GM12878 (cell line): ENCODE results near the gene CLEC16A. TPM values are rescaled to one million over a fixed set of nuclear protein-coding genes. Genes with fewer than 3 reads are reported as not detected.

Experiments used
- ATF7 ChIP-seq: fragments of 450-650 bp; IDR thresholded peaks from 2 replicates; pipeline ENCODE4 v1.6.1; 2016; ENCODE audit warnings: low read depth, mild to moderate bottlenecking
- EED ChIP-seq: sonication (generic); IDR thresholded peaks from 2 replicates; pipeline ENCODE4 v1.6.1; 2016; ENCODE audit warnings: antibody characterized with exemption, low read depth
- ETV6 ChIP-seq, 2 experiments: fragments of 450-650 bp in 1 of 2; IDR thresholded peaks in 1 of 2; conservative IDR thresholded peaks in 1 of 2; 2 replicates each; pipeline ENCODE4 v1.6.1; 2014; ENCODE audit warnings: antibody characterized with exemption in 1 of 2, borderline replicate concordance in 1 of 2, low read depth in 1 of 2, mild to moderate bottlenecking in 1 of 2, moderate library complexity in 1 of 2
- HDGF ChIP-seq: fragments of 450-650 bp; IDR thresholded peaks from 2 replicates; pipeline ENCODE4 v1.6.1; 2016; ENCODE audit warnings: antibody characterized with exemption
- IKZF1 ChIP-seq: fragments of 450-650 bp; conservative IDR thresholded peaks from 2 replicates; pipeline ENCODE4 v1.6.1; 2017; ENCODE audit warnings: antibody characterized with exemption, mild to moderate bottlenecking
- NFIC ChIP-seq: IDR thresholded peaks from 2 replicates; pipeline ENCODE4 v1.6.1; 2012; ENCODE audit warnings: low read depth, mild to moderate bottlenecking, inconsistent platforms, low read length, moderate library complexity
- PAX5 ChIP-seq: IDR thresholded peaks from 2 replicates; pipeline ENCODE4 v1.6.1; 2011; ENCODE audit warnings: low read depth, low read length, borderline replicate concordance
- polyA plus RNA-seq, 11 experiments: library from polyadenylated mRNA; depleted of rRNA in 4 of 11; unstranded in 6 of 11; stranded (reverse) in 5 of 11; fragments of >200 nt; fragmentation: Nextera tagmentation in 4 of 11; fragmentation: Illumina TruSeq in 1 of 11; extraction: Ambion mirVana in 4 of 11; extraction: Trizol in 1 of 11; gene quantifications; 1 replicate in 1 of 11; 2 replicates in 10 of 11; pipeline versions ENCODE4 v1.2.1 to v1.2.3, GENCODE V29; 2011 to 2016; ENCODE audit warnings: inconsistent platforms in 2 of 11, missing spikeins in 2 of 11, low read depth in 1 of 11
- total RNA-seq, 4 experiments: library from RNA; depleted of rRNA in 3 of 4; stranded (reverse); fragments of >200 nt in 3 of 4; fragmentation: Illumina TruSeq in 1 of 4; extraction: Trizol in 1 of 4; gene quantifications; 2 replicates each; pipeline versions ENCODE4 v1.2.1 to v1.2.3, GENCODE V29; 2013 to 2021
- TF ChIP-seq, protein P1 (sequence below): fragments of 450-650 bp; IDR thresholded peaks from 2 replicates; pipeline ENCODE4 v1.6.1; 2017; ENCODE audit warnings: mild to moderate bottlenecking, moderate library complexity
- TF ChIP-seq, protein P2 (sequence below): fragments of 450-650 bp; IDR thresholded peaks from 2 replicates; pipeline ENCODE4 v1.6.1; 2017; ENCODE audit warnings: mild to moderate bottlenecking, low read depth, inconsistent platforms; ENCODE audit not compliant: poor library complexity, severe bottlenecking
- TF ChIP-seq, protein P3 (sequence below): IDR thresholded peaks from 2 replicates; pipeline ENCODE4 v1.6.1; 2011; ENCODE audit warnings: borderline replicate concordance, low read depth, mild to moderate bottlenecking, moderate library complexity, low read length; ENCODE audit not compliant: insufficient read depth, poor library complexity, severe bottlenecking
- TF ChIP-seq, protein P4 (sequence below): fragments of 450-650 bp; IDR thresholded peaks from 2 replicates; pipeline ENCODE4 v1.6.1; 2017; ENCODE audit warnings: mild to moderate bottlenecking, moderate library complexity
- TF ChIP-seq, protein P5 (sequence below): fragments of 450-650 bp; IDR thresholded peaks from 2 replicates; pipeline ENCODE4 v1.6.1; 2017; ENCODE audit warnings: antibody characterized with exemption, mild to moderate bottlenecking, moderate library complexity
- TF ChIP-seq, protein P6 (sequence below): IDR thresholded peaks from 2 replicates; pipeline ENCODE4 v1.6.1; 2012; ENCODE audit warnings: low read depth, low read length, improper control_type of control experiment

Gene CLEC16A
- total and polyA plus RNA-seq, 10 of the 15 experiments (the other 5 are each of a cell fraction or from before 2014, with no cell fraction given) = 1.5 to 28.8 (median 19.2) TPM

DNA sequence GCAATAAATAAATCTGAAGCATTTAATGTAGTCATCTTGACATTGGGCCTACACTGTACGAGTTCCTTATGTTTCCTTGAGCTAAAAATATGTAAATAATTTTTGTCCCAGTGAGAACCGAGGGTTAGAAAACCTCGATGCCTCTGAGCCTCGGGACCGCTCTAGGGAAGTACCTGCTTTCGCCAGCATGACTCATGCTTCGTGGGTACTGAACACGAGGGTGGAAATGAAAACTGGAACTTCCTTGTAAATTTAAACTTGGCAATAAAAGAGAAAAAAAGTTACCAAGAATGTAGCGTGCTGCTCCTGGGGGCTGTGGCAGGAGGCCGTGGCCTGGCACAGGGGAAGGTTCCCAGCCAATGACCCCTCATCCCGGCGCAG lies 237.5 kb downstream of the CLEC16A start (continued):
- TF ChIP-seq ATF7 = peak; percentile 52
- TF ChIP-seq, protein P1, sequence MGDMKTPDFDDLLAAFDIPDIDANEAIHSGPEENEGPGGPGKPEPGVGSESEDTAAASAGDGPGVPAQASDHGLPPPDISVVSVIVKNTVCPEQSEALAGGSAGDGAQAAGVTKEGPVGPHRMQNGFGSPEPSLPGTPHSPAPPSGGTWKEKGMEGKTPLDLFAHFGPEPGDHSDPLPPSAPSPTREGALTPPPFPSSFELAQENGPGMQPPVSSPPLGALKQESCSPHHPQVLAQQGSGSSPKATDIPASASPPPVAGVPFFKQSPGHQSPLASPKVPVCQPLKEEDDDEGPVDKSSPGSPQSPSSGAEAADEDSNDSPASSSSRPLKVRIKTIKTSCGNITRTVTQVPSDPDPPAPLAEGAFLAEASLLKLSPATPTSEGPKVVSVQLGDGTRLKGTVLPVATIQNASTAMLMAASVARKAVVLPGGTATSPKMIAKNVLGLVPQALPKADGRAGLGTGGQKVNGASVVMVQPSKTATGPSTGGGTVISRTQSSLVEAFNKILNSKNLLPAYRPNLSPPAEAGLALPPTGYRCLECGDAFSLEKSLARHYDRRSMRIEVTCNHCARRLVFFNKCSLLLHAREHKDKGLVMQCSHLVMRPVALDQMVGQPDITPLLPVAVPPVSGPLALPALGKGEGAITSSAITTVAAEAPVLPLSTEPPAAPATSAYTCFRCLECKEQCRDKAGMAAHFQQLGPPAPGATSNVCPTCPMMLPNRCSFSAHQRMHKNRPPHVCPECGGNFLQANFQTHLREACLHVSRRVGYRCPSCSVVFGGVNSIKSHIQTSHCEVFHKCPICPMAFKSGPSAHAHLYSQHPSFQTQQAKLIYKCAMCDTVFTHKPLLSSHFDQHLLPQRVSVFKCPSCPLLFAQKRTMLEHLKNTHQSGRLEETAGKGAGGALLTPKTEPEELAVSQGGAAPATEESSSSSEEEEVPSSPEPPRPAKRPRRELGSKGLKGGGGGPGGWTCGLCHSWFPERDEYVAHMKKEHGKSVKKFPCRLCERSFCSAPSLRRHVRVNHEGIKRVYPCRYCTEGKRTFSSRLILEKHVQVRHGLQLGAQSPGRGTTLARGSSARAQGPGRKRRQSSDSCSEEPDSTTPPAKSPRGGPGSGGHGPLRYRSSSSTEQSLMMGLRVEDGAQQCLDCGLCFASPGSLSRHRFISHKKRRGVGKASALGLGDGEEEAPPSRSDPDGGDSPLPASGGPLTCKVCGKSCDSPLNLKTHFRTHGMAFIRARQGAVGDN = peak; percentile 99
- TF ChIP-seq, protein P2, sequence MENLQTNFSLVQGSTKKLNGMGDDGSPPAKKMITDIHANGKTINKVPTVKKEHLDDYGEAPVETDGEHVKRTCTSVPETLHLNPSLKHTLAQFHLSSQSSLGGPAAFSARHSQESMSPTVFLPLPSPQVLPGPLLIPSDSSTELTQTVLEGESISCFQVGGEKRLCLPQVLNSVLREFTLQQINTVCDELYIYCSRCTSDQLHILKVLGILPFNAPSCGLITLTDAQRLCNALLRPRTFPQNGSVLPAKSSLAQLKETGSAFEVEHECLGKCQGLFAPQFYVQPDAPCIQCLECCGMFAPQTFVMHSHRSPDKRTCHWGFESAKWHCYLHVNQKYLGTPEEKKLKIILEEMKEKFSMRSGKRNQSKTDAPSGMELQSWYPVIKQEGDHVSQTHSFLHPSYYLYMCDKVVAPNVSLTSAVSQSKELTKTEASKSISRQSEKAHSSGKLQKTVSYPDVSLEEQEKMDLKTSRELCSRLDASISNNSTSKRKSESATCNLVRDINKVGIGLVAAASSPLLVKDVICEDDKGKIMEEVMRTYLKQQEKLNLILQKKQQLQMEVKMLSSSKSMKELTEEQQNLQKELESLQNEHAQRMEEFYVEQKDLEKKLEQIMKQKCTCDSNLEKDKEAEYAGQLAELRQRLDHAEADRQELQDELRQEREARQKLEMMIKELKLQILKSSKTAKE = peak; percentile 67
- TF ChIP-seq EED = peak; percentile 56; the same call in 1 of the 2 replicates
- TF ChIP-seq ETV6 (conservative IDR thresholded peaks at IDR 0.05 in 1 of 2, IDR thresholded peaks at IDR 0.05 in 1 of 2; ENCODE audit: borderline replicate concordance in 1 of 2, low read depth in 1 of 2) = peak in 1 of 2 experiments; percentile 60; a peak in 1 of 4 replicates
- TF ChIP-seq IKZF1 = peak; percentile 74
- TF ChIP-seq, protein P3, sequence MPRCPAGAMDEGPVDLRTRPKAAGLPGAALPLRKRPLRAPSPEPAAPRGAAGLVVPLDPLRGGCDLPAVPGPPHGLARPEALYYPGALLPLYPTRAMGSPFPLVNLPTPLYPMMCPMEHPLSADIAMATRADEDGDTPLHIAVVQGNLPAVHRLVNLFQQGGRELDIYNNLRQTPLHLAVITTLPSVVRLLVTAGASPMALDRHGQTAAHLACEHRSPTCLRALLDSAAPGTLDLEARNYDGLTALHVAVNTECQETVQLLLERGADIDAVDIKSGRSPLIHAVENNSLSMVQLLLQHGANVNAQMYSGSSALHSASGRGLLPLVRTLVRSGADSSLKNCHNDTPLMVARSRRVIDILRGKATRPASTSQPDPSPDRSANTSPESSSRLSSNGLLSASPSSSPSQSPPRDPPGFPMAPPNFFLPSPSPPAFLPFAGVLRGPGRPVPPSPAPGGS = no peak
- TF ChIP-seq, protein P4, sequence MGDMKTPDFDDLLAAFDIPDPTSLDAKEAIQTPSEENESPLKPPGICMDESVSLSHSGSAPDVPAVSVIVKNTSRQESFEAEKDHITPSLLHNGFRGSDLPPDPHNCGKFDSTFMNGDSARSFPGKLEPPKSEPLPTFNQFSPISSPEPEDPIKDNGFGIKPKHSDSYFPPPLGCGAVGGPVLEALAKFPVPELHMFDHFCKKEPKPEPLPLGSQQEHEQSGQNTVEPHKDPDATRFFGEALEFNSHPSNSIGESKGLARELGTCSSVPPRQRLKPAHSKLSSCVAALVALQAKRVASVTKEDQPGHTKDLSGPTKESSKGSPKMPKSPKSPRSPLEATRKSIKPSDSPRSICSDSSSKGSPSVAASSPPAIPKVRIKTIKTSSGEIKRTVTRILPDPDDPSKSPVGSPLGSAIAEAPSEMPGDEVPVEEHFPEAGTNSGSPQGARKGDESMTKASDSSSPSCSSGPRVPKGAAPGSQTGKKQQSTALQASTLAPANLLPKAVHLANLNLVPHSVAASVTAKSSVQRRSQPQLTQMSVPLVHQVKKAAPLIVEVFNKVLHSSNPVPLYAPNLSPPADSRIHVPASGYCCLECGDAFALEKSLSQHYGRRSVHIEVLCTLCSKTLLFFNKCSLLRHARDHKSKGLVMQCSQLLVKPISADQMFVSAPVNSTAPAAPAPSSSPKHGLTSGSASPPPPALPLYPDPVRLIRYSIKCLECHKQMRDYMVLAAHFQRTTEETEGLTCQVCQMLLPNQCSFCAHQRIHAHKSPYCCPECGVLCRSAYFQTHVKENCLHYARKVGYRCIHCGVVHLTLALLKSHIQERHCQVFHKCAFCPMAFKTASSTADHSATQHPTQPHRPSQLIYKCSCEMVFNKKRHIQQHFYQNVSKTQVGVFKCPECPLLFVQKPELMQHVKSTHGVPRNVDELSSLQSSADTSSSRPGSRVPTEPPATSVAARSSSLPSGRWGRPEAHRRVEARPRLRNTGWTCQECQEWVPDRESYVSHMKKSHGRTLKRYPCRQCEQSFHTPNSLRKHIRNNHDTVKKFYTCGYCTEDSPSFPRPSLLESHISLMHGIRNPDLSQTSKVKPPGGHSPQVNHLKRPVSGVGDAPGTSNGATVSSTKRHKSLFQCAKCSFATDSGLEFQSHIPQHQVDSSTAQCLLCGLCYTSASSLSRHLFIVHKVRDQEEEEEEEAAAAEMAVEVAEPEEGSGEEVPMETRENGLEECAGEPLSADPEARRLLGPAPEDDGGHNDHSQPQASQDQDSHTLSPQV = peak; percentile 84
- TF ChIP-seq HDGF = no peak
- TF ChIP-seq NFIC = peak; percentile 49; the same call in 1 of the 2 replicates
- TF ChIP-seq, protein P5, sequence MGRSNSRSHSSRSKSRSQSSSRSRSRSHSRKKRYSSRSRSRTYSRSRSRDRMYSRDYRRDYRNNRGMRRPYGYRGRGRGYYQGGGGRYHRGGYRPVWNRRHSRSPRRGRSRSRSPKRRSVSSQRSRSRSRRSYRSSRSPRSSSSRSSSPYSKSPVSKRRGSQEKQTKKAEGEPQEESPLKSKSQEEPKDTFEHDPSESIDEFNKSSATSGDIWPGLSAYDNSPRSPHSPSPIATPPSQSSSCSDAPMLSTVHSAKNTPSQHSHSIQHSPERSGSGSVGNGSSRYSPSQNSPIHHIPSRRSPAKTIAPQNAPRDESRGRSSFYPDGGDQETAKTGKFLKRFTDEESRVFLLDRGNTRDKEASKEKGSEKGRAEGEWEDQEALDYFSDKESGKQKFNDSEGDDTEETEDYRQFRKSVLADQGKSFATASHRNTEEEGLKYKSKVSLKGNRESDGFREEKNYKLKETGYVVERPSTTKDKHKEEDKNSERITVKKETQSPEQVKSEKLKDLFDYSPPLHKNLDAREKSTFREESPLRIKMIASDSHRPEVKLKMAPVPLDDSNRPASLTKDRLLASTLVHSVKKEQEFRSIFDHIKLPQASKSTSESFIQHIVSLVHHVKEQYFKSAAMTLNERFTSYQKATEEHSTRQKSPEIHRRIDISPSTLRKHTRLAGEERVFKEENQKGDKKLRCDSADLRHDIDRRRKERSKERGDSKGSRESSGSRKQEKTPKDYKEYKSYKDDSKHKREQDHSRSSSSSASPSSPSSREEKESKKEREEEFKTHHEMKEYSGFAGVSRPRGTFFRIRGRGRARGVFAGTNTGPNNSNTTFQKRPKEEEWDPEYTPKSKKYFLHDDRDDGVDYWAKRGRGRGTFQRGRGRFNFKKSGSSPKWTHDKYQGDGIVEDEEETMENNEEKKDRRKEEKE = no peak
- TF ChIP-seq PAX5 = 0 out of 2 replicates have a peak, but pooled peaks have one; percentile 35
- TF ChIP-seq, protein P6, sequence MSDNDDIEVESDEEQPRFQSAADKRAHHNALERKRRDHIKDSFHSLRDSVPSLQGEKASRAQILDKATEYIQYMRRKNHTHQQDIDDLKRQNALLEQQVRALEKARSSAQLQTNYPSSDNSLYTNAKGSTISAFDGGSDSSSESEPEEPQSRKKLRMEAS = peak; percentile 80
